Large intestine (tissue), 3 donors: Measurements from ENCODE around the gene AGTR1. TPM values are rescaled to one million over a fixed set of nuclear protein-coding genes. Genes with fewer than 3 reads are reported as not detected.
"Not testable (repeated sequence)": the region's sequence is repeated elsewhere in the genome, so short reads cannot be mapped to it uniquely, and the experiment has no call there.

ENCODE experiments used
- DNase-seq, 2 donors: peaks; one replicate each; pipeline versions ENCODE4 v3.0.0 to v3.0.0-alpha.2; 2013
- H3K27ac ChIP-seq: one replicate; pipeline ENCODE4 v1.5.1; 2013; ENCODE audit warnings: low read length
- H3K27me3 ChIP-seq: 2 replicates; pipeline ENCODE4 v1.6.1; 2013; ENCODE audit warnings: low read length; ENCODE audit not compliant: control insufficient read depth, insufficient read depth
- H3K36me3 ChIP-seq: 2 replicates; pipeline ENCODE4 v1.6.1; 2013; ENCODE audit warnings: low read length; ENCODE audit not compliant: control insufficient read depth, insufficient read depth
- H3K4me1 ChIP-seq: one replicate; pipeline ENCODE4 v1.6.1; 2013; ENCODE audit warnings: low read length; ENCODE audit not compliant: control insufficient read depth, insufficient read depth
- H3K4me3 ChIP-seq: one replicate; pipeline ENCODE4 v1.5.1; 2013; ENCODE audit warnings: low read length
- H3K9me3 ChIP-seq: one replicate; pipeline ENCODE4 v1.6.1; 2013; ENCODE audit warnings: mild to moderate bottlenecking, low read depth, low read length, moderate library complexity; ENCODE audit not compliant: control insufficient read depth
- WGBS: methylation state at CpG from one replicate; pipeline ENCODE4 v1.1.5; 2013; ENCODE audit warnings: low lambda C conversion rate; ENCODE audit not compliant: insufficient coverage; 5-methylcytosine and 5-hydroxymethylcytosine counted together
- polyA plus RNA-seq: library from polyadenylated mRNA; unstranded; fragments of 120-200 nt; gene quantifications from one replicate; pipeline ENCODE4 v1.2.1, GENCODE V29; 2013

Gene AGTR1
- polyA plus RNA-seq, 1 donor: 1.3 TPM

DNA sequence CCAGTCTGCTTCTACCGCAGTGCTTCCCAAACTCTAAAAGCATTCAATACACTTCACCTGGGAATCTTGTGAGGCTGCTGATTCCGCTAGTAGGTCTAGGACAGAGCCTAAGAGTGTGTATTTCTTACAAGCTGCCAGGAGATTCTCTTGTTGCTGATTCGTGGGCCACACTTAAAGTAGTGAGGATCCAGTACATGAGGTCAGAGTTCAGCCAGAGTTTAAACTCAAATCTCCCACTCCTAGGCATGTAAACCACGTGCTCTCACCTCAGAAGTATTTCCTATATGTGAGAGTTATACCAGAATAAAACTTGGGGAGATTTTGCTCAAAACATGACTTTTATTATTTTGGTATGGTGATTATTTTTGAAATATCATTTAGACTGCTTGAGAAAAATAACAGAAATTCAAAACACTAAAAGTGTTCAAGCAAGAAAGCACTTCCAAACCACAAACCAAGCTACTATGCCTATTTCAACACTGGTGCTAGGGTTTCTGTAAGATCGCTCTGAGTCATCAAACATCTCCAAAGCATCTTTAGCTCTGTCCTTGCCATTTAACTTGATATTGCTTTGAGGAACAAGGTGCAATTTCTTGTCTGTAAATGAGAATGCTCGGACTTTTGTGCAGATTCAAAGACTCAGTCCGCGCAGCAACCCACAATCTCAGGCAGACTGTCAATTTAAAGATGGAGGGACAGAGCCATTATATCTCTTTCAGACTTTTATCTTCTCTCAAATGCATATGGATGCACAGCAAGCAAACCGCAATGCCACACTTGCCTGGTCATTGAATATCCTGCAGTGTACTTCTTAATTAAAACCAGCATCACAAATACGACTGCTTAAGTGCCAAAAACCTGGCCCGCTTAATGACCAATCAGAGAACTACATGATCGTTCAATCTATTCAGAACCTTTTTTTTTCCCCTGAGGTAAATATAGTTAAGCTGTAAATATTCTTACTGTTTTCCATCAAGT, 59.8 kb downstream of the AGTR1 start:
- no peaks in the 10 kb centered on the region for H3K4me1 ChIP-seq
- no peaks in the 10 kb centered on the region for H3K36me3 ChIP-seq
- H3K27ac ChIP-seq: no peak overlapping the region
- H3K9me3 ChIP-seq: no peaks in the 10 kb centered on the region
- no peaks in the 10 kb centered on the region for H3K27me3 ChIP-seq
- DNase-seq: no peak
- H3K4me3 ChIP-seq: no peak overlapping the region
- WGBS: 33% methylated on average over 1 of the region's 12 CpGs

DNA sequence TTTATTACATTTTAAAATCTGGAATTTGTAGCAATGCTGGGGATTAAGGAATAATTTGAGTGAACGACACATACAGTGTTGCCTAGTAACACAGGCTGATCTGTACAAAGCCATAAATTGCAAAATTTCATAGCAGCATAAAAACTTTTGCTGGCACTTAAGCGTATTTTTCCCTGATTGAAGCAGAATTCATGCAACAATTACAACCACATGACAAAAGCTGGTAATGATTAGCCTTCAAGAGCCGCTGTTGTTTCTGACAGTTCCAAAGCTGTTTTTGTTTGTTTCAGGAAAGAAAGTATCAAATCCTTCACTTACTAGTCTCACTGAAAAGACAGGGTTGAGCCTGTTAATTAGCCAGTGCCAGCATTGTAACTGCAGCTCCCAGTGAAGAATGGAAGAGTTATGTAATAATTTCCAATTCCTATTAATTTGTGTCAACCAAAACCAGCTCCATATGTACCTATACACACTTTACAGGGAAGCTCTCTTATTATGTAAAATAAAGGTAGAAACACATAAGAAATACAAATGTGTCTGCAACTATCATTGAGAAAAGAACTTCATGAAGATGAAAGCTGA, 60.7 kb downstream of the AGTR1 start:
- peak in 1 of 2 donors; percentile 26 for DNase-seq
- H3K4me3 ChIP-seq: no peak overlapping the region
- H3K27me3 ChIP-seq: no peaks in the 10 kb centered on the region
- no peak overlapping the region for H3K27ac ChIP-seq
- no CpG with 5 or more reads among the region's 3 CpGs for WGBS
- H3K36me3 ChIP-seq: no peaks in the 10 kb centered on the region
- no peaks in the 10 kb centered on the region for H3K9me3 ChIP-seq
- no peaks in the 10 kb centered on the region for H3K4me1 ChIP-seq

DNA sequence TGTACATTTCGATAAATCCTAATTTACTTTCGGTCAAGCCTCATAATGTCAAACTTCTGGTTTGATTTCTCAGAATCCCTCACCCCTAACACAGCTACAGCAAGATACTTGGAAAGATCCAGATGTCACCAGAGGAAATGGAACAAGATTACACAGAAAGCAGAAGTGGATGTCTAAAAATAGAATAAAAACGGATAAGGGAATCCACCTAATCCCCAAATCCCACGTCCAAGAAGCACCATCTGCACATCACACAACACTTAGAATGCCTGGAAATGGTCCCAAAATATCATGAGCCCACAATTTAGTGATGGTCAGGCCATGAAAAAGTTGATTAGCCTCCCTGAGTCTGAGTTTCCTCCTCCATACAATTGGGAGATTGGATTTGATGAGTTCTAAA, 61.7 kb downstream of the AGTR1 start:
- no peak for DNase-seq
- Histone ChIP-seq H3K4me3 (no peak overlapping the region), H3K27ac (no peak overlapping the region), H3K36me3 (no peaks in the 10 kb centered on the region), H3K4me1 (no peaks in the 10 kb centered on the region), H3K9me3 (no peaks in the 10 kb centered on the region), H3K27me3 (no peaks in the 10 kb centered on the region)
- 100% methylated on average over 2 of the region's 4 CpGs for WGBS

DNA sequence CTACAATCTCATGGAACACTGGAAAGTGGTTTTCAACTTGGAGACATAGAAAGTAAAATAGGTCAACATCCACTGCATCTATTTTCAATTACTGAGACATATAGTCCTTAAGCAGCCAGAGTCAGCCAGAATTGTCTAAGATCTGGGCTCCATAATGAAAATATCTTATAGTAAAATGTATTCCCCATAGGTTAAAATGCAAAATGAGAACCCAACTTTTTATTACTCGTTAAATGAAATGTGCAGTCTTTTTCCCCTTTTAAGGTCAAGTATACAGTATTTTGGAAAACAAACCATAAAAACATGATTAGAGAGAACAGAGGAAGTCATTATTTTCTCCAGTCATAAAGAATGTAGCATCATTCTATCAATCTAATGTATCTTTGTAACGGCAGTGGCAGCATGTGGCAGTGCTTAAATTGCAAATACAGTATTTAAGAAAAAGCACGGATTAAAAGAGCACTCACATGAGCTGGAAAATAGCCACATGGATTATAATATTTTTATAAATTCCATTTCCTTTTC, 65.5 kb downstream of the AGTR1 start:
- Histone ChIP-seq H3K4me1 (no peaks in the 10 kb centered on the region), H3K27ac (no peak overlapping the region), H3K4me3 (no peak overlapping the region), H3K36me3 (no peaks in the 10 kb centered on the region), H3K9me3 (no peaks in the 10 kb centered on the region), H3K27me3 (no peaks in the 10 kb centered on the region)
- WGBS: no CpG with 5 or more reads among the region's 3 CpGs
- no peak for DNase-seq

DNA sequence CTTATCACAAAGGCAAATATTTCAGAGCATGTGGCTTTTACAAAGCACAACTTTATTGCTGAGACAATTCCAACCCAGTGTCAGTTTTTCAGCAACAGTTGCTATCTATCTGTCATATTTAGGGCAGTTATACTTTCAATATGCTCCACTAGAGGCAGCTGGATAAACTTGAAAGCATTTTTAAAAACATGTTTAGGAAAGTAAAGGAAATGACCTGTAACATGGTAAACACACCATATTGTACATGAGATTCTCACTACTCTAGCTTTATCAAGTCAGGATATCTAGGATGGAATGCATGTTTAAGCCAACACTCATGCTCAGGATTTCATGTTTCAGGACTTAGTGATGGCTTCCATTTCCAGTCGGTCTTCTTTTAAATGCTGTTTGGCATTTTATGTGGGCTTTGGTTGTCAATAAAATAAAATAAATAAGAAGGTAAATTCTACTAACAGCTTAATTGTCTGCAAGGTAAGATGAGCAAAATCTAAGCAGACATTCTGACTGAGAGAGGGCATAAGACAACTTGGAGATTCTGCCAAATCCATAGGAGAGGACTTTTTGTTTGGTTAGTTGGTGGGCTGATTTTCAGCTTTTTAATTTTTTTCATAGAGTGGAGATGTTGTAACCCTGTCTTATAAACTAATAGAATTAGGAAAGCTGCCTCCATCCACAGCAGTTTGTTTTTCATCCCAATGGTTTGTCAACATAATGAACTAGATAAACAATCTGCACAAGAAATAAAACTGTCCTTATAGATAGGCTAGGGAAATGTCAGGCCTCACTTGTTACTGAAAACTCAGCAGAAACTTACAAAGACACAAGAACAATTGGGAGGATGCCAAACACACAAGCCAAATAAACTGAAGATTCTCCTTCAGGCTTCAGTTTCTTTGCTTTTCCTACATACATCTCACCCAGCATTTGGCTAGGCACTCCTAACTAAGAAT, 66.6 kb downstream of the AGTR1 start:
- H3K9me3 ChIP-seq: no peaks in the 10 kb centered on the region
- H3K27ac ChIP-seq: no peak overlapping the region
- H3K36me3 ChIP-seq: no peaks in the 10 kb centered on the region
- H3K27me3 ChIP-seq: no peaks in the 10 kb centered on the region
- H3K4me3 ChIP-seq: no peak overlapping the region
- DNase-seq: no peak
- no peaks in the 10 kb centered on the region for H3K4me1 ChIP-seq
- WGBS: no CpG with 5 or more reads among the region's 1 CpG

DNA sequence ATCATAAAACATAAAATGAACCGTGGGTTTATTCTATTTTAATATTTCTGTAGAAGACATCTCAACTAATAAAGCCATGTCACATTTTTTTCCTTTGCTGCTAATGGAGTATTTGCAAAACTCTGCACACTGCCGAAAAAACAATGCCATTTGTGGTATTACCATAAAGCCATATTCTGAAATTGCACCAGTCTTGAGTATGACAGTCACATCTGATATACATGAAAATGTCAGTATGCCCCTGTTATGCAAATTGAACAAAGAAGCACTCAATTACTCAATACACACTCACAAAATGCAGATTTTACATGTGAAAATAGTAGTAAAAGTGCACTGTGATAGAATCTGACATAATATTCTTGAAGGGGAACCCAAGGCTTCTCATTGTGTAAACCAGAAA, 74.7 kb downstream of the AGTR1 start:
- H3K4me3 ChIP-seq: no peak overlapping the region
- 100% methylated on average over 1 of the region's 2 CpGs for WGBS
- no peaks in the 10 kb centered on the region for H3K27me3 ChIP-seq

DNA sequence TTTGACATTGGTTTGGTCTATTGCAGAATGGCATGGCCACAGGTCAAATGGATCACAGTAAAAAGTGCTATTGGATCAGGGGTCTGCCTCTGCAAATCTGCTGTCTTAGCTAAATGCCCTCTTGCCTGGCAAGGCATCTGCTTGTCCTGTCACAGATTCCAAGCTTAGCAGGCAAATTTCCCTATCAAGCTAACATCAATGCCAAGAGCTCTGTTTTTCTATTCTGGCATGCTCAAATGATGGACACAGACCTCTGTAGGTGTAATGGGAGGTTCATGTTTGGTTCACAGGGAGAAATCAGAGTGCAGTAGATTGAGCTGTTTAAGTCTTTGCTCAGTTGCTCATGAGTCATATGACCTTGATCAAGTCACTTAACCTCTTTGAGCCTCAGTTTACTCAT, 75.1 kb downstream of the AGTR1 start:
- H3K9me3 ChIP-seq: no peaks in the 10 kb centered on the region

More for the DNA sequence above, 74.7 kb downstream of the AGTR1 start:
- DNase-seq: no peak
- H3K9me3 ChIP-seq: no peaks in the 10 kb centered on the region
- no peaks in the 10 kb centered on the region for H3K4me1 ChIP-seq
- H3K27ac ChIP-seq: no peak overlapping the region
- H3K36me3 ChIP-seq: no peaks in the 10 kb centered on the region

DNA sequence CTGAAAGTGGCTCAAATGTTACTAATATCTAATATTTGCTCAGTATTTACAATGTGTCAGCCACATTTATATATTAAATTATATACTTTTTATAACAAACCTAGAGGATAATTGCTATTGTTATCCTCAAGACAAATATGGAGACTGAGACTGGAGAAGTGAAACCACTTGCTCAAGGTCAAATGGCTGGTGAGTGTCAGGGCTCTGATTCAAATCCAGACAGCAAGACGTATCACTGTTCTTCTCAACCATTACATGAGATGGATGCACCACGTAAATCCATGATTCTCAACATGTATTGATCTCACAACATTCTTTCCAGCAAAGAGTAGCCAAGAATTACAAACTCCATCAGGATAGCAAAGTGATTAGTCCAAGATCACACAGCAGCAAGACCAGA, 76.1 kb downstream of the AGTR1 start:
- Histone ChIP-seq H3K27me3 (no peaks in the 10 kb centered on the region), H3K27ac (no peak overlapping the region), H3K4me1 (no peaks in the 10 kb centered on the region), H3K4me3 (no peak overlapping the region), H3K9me3 (no peaks in the 10 kb centered on the region), H3K36me3 (no peaks in the 10 kb centered on the region)
- no peak for DNase-seq
- WGBS: 60% methylated on average over 1 of the region's 2 CpGs

More for the DNA sequence above, 75.1 kb downstream of the AGTR1 start:
- no peaks in the 10 kb centered on the region for H3K27me3 ChIP-seq
- H3K4me1 ChIP-seq: no peaks in the 10 kb centered on the region
- H3K4me3 ChIP-seq: no peak overlapping the region
- H3K27ac ChIP-seq: no peak overlapping the region
- no peaks in the 10 kb centered on the region for H3K36me3 ChIP-seq
- no peak for DNase-seq

DNA sequence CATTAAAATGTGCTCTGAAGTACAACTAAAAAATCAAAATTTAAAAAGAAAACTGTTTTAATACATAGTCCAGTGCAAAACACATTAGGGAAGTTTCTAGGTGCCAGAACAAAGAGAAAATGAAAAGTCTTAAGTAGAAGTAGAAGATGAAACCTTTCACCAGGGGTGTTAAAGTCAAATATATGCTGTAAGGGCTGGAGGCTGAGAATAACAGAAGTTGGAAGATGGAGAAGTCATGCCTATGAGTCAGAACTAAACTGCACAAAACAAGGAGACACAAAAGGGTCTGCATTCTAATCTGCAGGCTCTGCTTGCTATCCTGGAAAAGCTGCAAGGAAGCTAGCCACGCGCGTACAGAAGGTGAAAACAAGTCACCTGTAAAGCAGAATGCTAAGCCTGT, 81.2 kb downstream of the AGTR1 start:
- H3K4me1 ChIP-seq: no peaks in the 10 kb centered on the region
- no peaks in the 10 kb centered on the region for H3K9me3 ChIP-seq
- no peaks in the 10 kb centered on the region for H3K36me3 ChIP-seq
- WGBS: 87% methylated on average over 3 of the region's 3 CpGs
- no peak for DNase-seq
- no peaks in the 10 kb centered on the region for H3K27me3 ChIP-seq
- H3K4me3 ChIP-seq: no peak overlapping the region
- no peak overlapping the region for H3K27ac ChIP-seq

DNA sequence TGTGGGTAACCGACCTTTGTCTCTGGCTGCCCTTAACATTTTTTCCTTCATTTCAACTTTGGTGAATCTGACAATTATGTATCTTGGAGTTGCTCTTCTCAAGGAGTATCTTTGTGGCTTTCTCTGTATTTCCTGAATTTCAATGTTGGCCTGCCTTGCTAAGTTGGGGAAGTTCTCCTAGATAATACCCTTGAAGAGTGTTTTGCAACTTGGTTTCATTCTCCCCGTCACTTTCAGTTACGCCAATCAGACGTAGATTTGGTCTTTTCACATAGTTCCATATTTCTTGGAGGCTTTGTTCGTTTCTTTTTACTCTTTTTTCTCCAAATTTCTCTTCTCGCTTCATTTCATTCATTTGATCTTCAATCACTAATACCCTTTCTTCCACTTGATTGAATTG, 87.3 kb downstream of the AGTR1 start:
- not testable (repeated sequence) for H3K4me3 ChIP-seq, H3K9me3 ChIP-seq, H3K4me1 ChIP-seq, DNase-seq, H3K27ac ChIP-seq, H3K27me3 ChIP-seq, H3K36me3 ChIP-seq
- WGBS: 83% methylated on average over 4 of the region's 6 CpGs
